HepG2 (cell line): ENCODE data around the gene TNS1. TPM values are rescaled to one million over a fixed set of nuclear protein-coding genes. Genes with fewer than 3 reads are reported as not detected.

Experiments
- CBX1 ChIP-seq: IDR thresholded peaks from one replicate; pipeline ENCODE4 v1.6.1; 2016; ENCODE audit warnings: antibody characterized with exemption, low read depth
- CENPBD1 ChIP-seq: sonication (generic); formaldehyde crosslinking; IDR thresholded peaks from 2 replicates; pipeline ENCODE4 v1.8.0; 2022; ENCODE audit warnings: missing genetic modification reagents, low read depth, mild to moderate bottlenecking, borderline replicate concordance
- FOXA3 ChIP-seq: IDR thresholded peaks from 2 replicates; pipeline ENCODE4 v1.6.1; 2016; ENCODE audit warnings: missing genetic modification reagents, missing compliant biosample characterization
- GRHL1 ChIP-seq: sonication (generic); formaldehyde crosslinking; conservative IDR thresholded peaks from 2 replicates; pipeline ENCODE4 v1.8.0; 2022; ENCODE audit warnings: missing genetic modification reagents
- HIC2 ChIP-seq: sonication (generic); formaldehyde crosslinking; IDR thresholded peaks from 2 replicates; pipeline ENCODE4 v1.9.0; 2022; ENCODE audit warnings: low read depth, missing genetic modification reagents
- HOXA5 ChIP-seq: sonication (generic); formaldehyde crosslinking; IDR thresholded peaks from 2 replicates; pipeline ENCODE4 v1.4.0; 2020; ENCODE audit warnings: missing genetic modification reagents
- NAIF1 ChIP-seq: sonication (generic); formaldehyde crosslinking; IDR thresholded peaks from 2 replicates; pipeline ENCODE4 v1.5.0; 2020; ENCODE audit warnings: mild to moderate bottlenecking, missing genetic modification reagents, borderline replicate concordance
- NR2F2 ChIP-seq: IDR thresholded peaks from 2 replicates; pipeline ENCODE4 v1.6.1; 2012; ENCODE audit warnings: low read depth, inconsistent platforms, borderline replicate concordance
- RORA ChIP-seq: sonication (generic); formaldehyde crosslinking; IDR thresholded peaks from 2 replicates; pipeline ENCODE4 v1.5.0; 2020; ENCODE audit warnings: mild to moderate bottlenecking, missing genetic modification reagents, moderate library complexity
- SATB2 ChIP-seq: sonication (generic); formaldehyde crosslinking; IDR thresholded peaks from 2 replicates; pipeline ENCODE4 v1.5.0; 2020; ENCODE audit warnings: missing genetic modification reagents
- SMAD9 ChIP-seq: sonication (generic); formaldehyde crosslinking; IDR thresholded peaks from 2 replicates; pipeline ENCODE4 v1.5.1; 2020; ENCODE audit warnings: mild to moderate bottlenecking, missing genetic modification reagents
- TEAD2 ChIP-seq: sonication (generic); formaldehyde crosslinking; IDR thresholded peaks from 2 replicates; pipeline ENCODE4 v1.9.0; 2021; ENCODE audit warnings: missing genetic modification reagents
- ZFP36L1 ChIP-seq: sonication (generic); formaldehyde crosslinking; IDR thresholded peaks from 2 replicates; pipeline ENCODE4 v1.8.0; 2022; ENCODE audit warnings: mild to moderate bottlenecking, missing genetic modification reagents, moderate library complexity
- ZFP41 ChIP-seq: sonication (generic); formaldehyde crosslinking; IDR thresholded peaks from 2 replicates; pipeline ENCODE4 v1.4.0; 2020; ENCODE audit warnings: mild to moderate bottlenecking, missing genetic modification reagents, borderline replicate concordance
- ZNF318 ChIP-seq: sonication (generic); formaldehyde crosslinking; IDR thresholded peaks from 2 replicates; pipeline ENCODE4 v1.4.0; 2020; ENCODE audit warnings: mild to moderate bottlenecking, missing genetic modification reagents
- ZNF543 ChIP-seq: sonication (generic); formaldehyde crosslinking; IDR thresholded peaks from 2 replicates; pipeline ENCODE4 v1.4.0; 2020; ENCODE audit warnings: mild to moderate bottlenecking, missing genetic modification reagents
- ZNF761 ChIP-seq: sonication (generic); formaldehyde crosslinking; conservative IDR thresholded peaks from 2 replicates; pipeline ENCODE4 v1.4.0; 2020; ENCODE audit warnings: mild to moderate bottlenecking, missing genetic modification reagents
- ZNF775 ChIP-seq: sonication (generic); formaldehyde crosslinking; IDR thresholded peaks from 2 replicates; pipeline ENCODE4 v1.4.0; 2020; ENCODE audit warnings: missing genetic modification reagents, mild to moderate bottlenecking, moderate library complexity, borderline replicate concordance
- polyA plus RNA-seq, 8 experiments: library from polyadenylated mRNA; depleted of rRNA in 3 of 8; stranded (reverse) in 7 of 8; unstranded in 1 of 8; fragments of >200 nt; fragmentation: Illumina TruSeq in 4 of 8; extraction: Trizol in 4 of 8; gene quantifications; 2 replicates each; pipeline versions ENCODE4 v1.2.1 to v1.2.3, GENCODE V29; 2011 to 2016; ENCODE audit warnings: low read depth in 4 of 8, missing spikeins in 1 of 8, mixed read lengths in 1 of 8; ENCODE audit not compliant: insufficient read depth in 1 of 8
- total RNA-seq, 5 experiments: library from RNA; depleted of rRNA; stranded (reverse); fragments of >200 nt; fragmentation: Illumina TruSeq; extraction: Trizol; gene quantifications; 2 replicates each; pipeline ENCODE4 v1.2.3, GENCODE V29; 2016; ENCODE audit warnings: low read depth in 1 of 5

TNS1 gene
- total and polyA plus RNA-seq, 2 of the 13 experiments (the other 11 are each of a cell fraction or from before 2014, with no cell fraction given): 1.9 to 118 TPM

GRCh38 chr2:217988014-217988839 lies 14.6 kb downstream of the TNS1 start (continued):
- TF ChIP-seq CBX1: peak; percentile 23
- no peak for TF ChIP-seq SATB2 (CRISPR knock-in tag)
- peak; percentile 30; the same call in 1 of the 2 replicates for TF ChIP-seq HOXA5
- TF ChIP-seq ZNF775 (CRISPR knock-in tag): peak; percentile 96
- no peak for TF ChIP-seq CENPBD1 (CRISPR knock-in tag)
- no peak for TF ChIP-seq SMAD9 (CRISPR knock-in tag)
- no peak for TF ChIP-seq ZNF318 (CRISPR knock-in tag)
- no peak for TF ChIP-seq RORA (CRISPR knock-in tag)
- no peak for TF ChIP-seq ZNF543 (CRISPR knock-in tag)
- TF ChIP-seq ZFP41 (CRISPR knock-in tag): no peak
- no peak for TF ChIP-seq HIC2 (CRISPR knock-in tag)
- no peak for TF ChIP-seq ZFP36L1 (CRISPR knock-in tag)
- TF ChIP-seq NR2F2: no peak
- TF ChIP-seq NAIF1 (CRISPR knock-in tag): no peak
- TF ChIP-seq ZNF761 (CRISPR knock-in tag): no peak
- no peak for TF ChIP-seq GRHL1 (CRISPR knock-in tag)
- no peak for TF ChIP-seq TEAD2 (CRISPR knock-in tag)
- no peak for TF ChIP-seq FOXA3 (CRISPR knock-in tag)
